ENCODE measurements around the gene LINGO1.

- TF ChIP-seq FOXA3 (CRISPR knock-in tag; conservative IDR thresholded peaks at IDR 0.05 in 1 of 2, IDR thresholded peaks at IDR 0.05 in 1 of 2) (no peak), CSDE1 (IDR thresholded peaks at IDR 0.05) (no peak), SOX6 (IDR thresholded peaks at IDR 0.05) (no peak)
- TF ChIP-seq, protein P1, sequence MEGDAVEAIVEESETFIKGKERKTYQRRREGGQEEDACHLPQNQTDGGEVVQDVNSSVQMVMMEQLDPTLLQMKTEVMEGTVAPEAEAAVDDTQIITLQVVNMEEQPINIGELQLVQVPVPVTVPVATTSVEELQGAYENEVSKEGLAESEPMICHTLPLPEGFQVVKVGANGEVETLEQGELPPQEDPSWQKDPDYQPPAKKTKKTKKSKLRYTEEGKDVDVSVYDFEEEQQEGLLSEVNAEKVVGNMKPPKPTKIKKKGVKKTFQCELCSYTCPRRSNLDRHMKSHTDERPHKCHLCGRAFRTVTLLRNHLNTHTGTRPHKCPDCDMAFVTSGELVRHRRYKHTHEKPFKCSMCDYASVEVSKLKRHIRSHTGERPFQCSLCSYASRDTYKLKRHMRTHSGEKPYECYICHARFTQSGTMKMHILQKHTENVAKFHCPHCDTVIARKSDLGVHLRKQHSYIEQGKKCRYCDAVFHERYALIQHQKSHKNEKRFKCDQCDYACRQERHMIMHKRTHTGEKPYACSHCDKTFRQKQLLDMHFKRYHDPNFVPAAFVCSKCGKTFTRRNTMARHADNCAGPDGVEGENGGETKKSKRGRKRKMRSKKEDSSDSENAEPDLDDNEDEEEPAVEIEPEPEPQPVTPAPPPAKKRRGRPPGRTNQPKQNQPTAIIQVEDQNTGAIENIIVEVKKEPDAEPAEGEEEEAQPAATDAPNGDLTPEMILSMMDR (IDR thresholded peaks at IDR 0.05 in 2 of 3, conservative IDR thresholded peaks at IDR 0.05 in 1 of 3; ENCODE audit: insufficient read depth in 2 of 3, low read depth in 1 of 3, low read length in 3 of 3): peak; percentile 61 to 81 (median 75); a peak in 5 of 6 replicates
Measured at GRCh38 chr15:77659350-77660321, 26.9 kb upstream of the LINGO1 start.
